Activated CD4-positive, CD25-positive, alpha-beta regulatory T cell treated with anti-CD3 and anti-CD28 coated beads, Interleukin-2, amount 50 U/mL, for 16 hours (primary cell): ENCODE results near the gene ARL4D.
"Not testable (repeated sequence)": the region's sequence is repeated elsewhere in the genome, so short reads cannot be mapped to it uniquely, and the experiment has no call there.

Source experiments
- DNase-seq: peaks from one replicate; pipeline ENCODE4 v3.0.0-alpha.2; 2020; ENCODE audit warnings: low read depth, low spot score

Gene ARL4D

DNA sequence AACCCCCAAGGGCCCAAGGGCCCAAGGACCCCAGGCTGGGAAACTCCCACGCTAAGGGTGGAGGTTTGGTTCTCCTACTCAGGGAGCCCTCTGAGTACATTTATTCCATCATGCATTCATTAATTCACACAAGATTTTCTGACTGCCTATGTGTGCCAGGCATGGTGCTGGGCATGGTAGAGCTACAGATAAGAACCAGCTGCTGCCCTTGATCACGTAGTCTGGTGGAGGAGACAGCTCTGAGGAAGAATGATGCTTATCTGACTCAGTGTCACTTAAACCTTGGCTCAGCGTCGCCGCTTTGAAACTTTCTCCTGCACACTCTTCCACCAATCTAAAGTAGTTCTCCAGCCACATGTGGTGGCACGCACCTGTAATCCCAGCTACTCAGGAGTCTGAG, 3.6 kb upstream of the ARL4D start:
- DNase-seq: no peak

DNA sequence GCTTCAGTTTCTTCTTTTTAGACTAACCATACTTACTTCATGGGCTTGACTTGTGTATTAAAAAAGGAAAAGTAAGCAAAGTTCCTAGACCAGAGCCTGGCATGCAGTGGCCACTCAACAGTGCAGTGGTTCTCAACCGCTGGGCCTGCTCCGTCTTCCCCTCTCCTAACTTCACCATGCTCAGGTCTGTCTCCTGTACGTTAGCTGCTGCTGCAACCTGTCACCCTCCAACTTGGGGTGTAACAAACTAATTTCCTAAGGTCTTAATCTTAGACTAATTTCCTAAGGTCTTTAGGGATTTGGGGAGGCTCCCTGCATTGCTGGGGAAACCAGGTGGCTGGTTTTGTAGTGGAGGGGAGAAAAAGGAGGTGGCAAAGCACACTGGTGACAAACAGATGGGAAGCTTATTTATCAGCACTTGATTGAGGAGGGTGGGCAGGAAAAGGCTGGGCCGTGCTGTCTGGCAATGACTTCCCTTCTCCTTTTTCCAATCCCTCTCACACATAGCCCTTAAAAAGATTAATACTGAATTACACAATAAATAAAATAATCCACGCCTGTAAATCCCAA, 2.2 kb upstream of the ARL4D start:
- DNase-seq: no peak

- DNase-seq: no peak
Observed at GRCh38 chr17:43399839-43400328, 1.1 kb downstream of the ARL4D start.

GRCh38 chr17:43400943-43401717, 2.3 kb downstream of the ARL4D start:
- no peak for DNase-seq

GRCh38 chr17:43402078-43402477, 3.3 kb downstream of the ARL4D start:
- DNase-seq: no peak

DNA sequence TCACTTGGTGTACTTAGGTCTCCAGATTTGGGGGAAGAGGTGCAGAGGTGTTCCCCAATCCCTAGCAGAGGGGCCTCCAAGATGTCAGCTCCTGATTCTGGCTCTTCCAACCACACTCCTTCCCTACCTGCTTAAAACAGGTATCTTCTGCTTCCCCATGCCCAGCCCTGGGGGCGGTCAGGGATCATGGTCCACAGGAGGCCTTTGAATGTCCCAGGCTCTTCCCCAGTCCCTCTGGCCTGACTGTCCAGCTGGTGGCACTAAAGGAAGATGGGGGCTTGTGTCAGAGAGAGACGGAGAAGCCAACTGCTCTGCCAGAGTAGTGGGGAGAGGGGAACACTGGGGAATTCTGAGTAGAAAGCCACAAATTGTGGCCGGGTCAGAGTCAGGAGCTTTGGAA, 3.8 kb downstream of the ARL4D start:
- no peak for DNase-seq

- no peak for DNase-seq
Observed at GRCh38 chr17:43403846-43404245, 5.1 kb downstream of the ARL4D start.

GRCh38 chr17:43405861-43406260, 7.1 kb downstream of the ARL4D start:
- DNase-seq: no peak

DNA sequence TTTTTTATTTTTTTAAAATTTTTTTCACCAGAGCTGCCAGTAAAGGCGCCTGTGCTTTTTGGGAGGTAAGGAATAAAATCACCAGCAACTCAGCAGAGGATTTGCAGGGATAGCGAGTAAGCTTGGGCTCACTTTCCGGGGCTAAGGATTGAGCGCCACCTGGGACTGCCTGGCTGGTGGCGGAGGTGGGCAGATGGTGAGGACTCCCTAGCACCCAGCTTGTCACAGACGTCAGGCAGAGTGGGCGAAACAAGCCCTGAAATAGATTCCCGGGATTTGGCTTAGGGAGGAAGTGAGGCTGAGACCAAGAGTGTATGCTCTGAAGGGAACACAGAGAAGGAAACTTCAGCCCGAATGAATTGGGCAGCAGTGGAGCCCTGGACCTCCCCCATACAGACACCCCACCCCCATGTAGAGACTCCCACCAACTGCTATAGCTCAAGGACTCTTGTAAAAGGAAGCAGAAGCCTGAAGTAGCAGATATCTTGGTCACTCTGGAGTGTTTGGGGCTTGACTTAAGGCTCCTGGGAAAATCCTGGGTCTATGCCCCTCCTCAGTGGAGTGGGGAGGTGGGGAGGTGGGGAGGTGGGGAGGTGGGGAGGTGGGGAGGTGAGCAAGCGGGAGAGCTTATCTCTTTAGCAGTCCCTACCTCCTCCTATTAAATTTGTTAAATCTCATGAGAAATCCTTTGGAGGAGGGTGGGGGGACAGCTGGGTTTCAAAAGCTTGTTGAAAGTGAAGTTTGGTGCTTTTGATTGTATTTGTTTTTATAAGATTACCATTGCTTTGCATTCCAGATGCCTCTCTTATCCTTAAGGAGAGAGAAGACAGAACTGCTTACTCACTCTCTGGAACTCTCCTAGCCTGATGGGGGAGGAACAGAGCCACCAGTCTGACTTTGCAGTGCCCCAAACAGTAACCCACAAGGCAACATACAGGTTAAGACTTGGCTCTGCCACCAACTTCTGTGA, 8.2 kb downstream of the ARL4D start:
- no peak for DNase-seq

DNA sequence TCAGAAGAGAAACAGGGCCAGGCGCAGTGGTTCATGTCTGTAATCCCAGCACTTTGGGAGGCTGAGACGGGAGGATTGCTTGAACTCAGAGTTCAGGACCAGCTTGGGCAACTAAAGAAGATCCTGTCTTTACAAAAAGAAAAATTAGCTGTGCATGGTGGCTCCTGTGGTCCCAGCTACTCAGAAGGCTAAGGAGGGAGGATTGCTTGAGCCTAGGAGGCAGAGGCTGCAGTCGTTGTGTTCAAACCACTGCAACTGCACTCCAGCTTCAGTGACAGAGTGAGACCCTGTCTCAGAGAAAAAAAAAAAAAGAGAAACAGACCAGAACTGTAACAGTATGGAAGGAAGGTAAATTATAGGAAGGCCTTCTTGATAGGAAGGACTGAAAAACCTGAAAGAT, 10.3 kb downstream of the ARL4D start:
- no peak for DNase-seq

DNA sequence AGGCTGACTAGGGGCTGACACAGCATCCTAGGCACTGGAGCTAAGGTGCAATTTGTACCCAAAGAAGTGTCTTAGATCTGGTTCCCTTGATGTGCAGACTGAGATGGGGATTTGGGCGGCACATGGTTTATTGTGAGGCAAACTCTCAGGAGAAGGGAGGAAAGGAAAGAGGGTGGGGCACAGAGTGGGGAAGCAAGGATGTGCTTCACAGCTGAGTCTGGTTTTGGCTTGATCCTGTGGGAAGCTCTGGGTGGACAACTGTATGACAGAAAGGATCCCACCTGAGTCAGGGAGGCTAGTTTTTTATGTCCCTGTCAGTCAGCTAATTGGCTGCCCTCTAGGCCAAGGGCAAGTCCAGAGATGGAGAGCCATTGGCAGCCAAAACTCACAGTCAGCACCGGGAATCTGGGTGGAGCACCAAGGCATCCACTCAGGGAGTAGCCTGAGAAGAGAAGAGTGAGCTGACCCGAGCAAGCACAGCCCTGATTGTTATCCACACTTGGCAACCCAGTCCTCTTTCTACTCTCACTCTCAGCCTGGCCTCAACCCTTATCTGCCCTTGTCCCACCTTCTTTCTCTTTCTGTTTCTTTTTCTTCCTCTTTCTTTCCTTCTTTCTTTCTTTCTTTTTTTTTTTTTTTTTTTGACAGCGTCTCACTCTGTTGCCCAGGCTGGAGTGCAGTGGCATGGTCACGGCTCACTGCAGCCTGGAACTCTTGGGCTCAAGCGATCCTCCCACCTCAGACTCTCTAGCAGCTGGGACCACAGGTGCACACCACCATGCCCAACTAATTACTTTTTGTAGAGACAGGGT, 12.0 kb downstream of the ARL4D start:
- DNase-seq: no peak

GRCh38 chr17:43411369-43411677, 12.5 kb downstream of the ARL4D start:
- DNase-seq: no peak

DNA sequence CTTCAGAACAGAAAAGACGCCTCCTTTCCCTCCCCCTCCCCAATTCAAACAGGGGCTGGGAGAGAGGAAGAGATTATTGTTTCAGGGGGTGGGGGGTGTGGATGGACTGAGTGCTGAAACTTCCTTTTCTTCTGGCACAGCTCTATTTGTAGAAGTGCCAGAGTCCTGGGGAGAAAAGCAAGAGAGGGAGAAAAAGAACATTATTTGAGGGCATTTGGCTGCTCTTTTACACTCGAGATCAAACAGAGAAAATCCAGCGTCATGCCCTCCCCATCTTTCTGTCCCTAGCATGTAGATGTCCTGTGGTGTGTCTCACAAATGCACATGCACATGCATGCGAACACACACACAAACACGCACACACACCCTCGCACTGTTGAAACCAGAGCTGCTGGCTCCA, 13.0 kb downstream of the ARL4D start:
- no peak for DNase-seq

- DNase-seq: no peak
Observed at GRCh38 chr17:43412166-43412565, 13.4 kb downstream of the ARL4D start.

DNA sequence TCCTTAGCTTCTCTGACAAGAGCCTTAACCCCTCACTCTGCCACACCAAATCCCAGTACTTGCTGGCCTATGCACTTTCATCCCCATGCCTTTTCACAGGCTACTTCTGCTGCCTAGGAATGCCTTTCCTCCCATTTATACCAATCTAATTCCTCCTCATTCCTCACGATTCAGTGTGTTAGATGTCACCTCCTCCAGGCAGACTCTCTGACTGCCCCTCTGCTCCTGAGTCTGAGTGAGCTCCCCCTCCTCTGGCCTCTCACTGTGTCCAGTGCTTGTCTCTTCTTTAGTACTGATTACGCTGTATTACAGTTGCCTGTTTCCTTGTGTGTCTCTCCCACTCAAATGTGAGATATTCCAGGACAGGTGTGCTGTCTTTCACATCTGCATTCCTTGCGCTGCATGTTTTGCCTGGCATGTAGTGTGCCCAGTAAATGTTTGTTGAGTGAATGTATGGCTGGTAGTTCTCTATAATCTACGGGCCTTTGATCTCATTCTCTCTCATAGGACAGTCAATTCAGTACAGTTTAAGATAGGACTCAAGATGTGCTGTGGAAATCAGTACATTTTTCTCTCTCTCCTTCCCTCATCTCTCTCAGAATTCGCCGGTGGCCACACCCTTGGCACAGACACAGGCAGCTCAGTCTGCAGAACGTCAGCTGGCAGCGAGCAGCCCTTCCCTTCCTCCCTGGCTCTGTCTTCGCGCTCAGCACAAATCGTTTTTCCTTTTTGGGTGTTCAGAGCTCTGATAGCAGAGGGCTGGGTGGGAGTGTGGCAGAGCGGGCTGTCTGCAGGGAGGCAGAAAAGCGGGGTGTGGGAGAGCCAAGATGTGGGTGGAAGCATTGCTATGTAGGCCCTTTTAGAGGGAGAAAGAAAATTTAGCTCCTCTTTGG, 18.5 kb downstream of the ARL4D start:
- no peak for DNase-seq

DNA sequence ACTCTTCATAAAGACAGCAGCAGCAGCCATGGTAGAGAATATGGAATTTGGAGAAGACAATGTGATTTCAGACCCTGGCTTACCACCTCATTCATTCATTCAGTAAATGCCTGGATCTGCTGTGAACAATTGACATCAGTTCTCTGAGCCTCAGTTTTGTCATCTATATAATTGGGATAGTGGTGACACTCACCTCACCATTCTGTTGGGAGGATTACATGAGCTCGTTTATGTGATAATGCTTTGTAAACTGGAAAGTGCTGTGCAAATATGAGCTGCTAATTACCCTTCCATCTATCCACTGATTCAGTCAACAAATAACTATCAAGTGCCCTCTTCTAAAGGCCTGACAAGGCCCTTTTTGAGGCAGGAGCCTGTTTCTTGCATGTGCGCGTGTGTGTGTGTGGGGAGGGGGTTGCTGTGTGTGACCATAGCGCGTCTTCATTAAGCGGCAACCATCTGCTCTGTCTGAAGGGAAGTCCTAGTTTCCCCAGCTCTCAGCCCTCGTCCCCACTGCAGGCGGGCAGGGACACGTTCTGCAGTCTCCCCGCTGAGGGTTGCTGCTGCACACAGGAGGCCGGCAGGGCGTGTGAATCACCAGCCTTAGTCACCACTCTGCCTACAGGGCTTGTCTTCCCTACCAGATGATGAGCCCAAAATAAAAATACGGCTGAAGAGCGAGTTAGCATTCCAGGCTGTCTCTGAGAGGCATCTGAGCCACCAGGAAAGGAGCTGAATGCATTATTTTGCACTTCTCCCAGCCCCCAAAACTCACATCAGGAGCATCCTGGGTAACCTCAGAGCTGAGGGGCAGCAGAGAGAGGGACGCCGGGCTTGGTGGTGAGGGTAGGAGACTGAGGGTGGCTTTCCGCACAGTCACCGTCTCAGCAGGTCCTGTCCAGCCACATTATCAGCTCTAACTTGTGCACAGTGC, 19.9 kb downstream of the ARL4D start:
- no peak for DNase-seq

GRCh38 chr17:43419375-43419882, 20.6 kb downstream of the ARL4D start:
- DNase-seq: not testable (repeated sequence)

GRCh38 chr17:43423777-43424455, 25.1 kb downstream of the ARL4D start:
- DNase-seq: no peak
